ENCODE measurements around the gene MNAT1.

DNA sequence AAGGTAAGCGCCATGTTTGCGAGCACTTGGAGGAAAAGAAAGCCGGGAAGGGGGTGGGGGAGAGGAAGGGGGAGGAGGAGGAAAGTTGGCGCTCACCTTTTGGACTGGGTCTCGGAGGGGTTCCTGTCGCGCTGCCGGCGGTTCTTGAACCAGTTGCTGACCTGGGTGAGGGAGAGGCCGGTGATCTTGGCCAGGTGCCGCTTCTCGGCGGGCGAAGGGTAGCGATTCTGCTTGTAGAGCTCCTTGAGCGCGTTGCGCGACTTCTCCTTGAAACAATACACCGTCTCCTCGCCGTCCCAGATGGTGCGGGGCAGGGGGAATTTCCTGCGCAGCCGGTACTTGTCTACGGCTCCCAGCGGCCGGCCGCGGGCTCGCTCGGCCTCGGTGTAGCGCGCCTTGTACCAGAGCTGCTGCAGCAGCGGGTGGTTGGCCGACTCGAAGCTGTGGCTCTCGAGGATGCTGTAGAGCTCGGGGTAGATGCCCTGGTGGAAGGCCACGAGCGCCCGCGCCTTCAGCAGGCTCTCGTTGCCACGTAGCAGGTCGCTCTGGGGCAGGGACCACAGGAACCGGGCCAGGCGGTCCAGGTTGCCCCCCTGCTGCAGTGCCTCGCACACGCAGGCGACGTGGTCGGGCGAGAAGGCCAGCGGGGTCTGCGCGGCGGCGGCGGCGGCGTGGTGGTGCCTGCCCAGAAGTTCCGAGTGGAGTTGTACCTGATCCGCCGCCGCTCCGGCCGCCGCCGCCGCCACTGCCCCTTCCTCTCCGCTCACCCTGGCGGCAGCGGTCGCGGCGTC lies 11.2 kb upstream of the MNAT1 start:
- TF ChIP-seq TAF1 (IDR thresholded peaks at IDR 0.05; ENCODE audit: borderline replicate concordance, low read depth, low read length), result no peak
- no peak for TF ChIP-seq POLR2AphosphoS5 (IDR thresholded peaks at IDR 0.05; ENCODE audit: low read depth, low read length)
